ENCODE results near the gene ZFP30. TPM values are rescaled to one million over a fixed set of nuclear protein-coding genes. Genes with fewer than 3 reads are reported as not detected.

The ZFP30 gene
- total and polyA plus RNA-seq, 2 of the 13 experiments (the other 11 are each of a cell fraction or from before 2014, with no cell fraction given) = 3.4 to 19.2 TPM

DNA sequence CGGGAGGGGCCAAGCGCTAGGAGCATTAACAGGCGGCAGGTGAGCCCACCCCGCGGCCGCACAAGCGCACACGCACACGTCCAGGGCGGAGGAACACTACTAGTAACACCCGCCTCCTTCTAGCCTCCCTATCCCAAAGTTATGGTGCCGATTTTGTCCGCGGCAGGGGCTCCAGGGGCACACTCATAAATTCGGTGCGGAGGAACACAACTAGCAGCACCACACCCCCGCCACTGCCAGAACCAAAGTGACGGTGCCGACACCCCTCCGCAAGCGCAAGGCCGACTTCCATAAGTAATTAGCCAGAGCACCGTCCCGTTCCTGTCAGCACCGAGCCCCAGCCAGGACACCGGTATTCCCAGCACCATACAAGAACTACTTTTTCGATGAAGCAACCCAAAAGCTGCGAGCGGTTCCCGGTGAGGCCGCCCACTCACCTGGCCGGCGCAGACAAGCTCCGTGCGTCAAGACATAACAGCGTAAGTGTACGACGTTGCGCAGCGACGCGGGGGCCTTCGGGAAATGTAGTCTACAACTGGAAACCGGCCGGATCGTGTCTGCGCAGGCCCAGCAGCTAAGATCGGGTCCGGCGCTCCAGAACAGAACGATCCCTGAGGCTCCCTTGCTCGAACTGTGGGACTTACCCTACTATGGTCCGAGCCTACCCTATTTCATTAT is 60.8 kb downstream of the ZFP30 start, which contains the start of the genes ZNF540 and ZNF571 (continued):
- TF ChIP-seq, protein P1, sequence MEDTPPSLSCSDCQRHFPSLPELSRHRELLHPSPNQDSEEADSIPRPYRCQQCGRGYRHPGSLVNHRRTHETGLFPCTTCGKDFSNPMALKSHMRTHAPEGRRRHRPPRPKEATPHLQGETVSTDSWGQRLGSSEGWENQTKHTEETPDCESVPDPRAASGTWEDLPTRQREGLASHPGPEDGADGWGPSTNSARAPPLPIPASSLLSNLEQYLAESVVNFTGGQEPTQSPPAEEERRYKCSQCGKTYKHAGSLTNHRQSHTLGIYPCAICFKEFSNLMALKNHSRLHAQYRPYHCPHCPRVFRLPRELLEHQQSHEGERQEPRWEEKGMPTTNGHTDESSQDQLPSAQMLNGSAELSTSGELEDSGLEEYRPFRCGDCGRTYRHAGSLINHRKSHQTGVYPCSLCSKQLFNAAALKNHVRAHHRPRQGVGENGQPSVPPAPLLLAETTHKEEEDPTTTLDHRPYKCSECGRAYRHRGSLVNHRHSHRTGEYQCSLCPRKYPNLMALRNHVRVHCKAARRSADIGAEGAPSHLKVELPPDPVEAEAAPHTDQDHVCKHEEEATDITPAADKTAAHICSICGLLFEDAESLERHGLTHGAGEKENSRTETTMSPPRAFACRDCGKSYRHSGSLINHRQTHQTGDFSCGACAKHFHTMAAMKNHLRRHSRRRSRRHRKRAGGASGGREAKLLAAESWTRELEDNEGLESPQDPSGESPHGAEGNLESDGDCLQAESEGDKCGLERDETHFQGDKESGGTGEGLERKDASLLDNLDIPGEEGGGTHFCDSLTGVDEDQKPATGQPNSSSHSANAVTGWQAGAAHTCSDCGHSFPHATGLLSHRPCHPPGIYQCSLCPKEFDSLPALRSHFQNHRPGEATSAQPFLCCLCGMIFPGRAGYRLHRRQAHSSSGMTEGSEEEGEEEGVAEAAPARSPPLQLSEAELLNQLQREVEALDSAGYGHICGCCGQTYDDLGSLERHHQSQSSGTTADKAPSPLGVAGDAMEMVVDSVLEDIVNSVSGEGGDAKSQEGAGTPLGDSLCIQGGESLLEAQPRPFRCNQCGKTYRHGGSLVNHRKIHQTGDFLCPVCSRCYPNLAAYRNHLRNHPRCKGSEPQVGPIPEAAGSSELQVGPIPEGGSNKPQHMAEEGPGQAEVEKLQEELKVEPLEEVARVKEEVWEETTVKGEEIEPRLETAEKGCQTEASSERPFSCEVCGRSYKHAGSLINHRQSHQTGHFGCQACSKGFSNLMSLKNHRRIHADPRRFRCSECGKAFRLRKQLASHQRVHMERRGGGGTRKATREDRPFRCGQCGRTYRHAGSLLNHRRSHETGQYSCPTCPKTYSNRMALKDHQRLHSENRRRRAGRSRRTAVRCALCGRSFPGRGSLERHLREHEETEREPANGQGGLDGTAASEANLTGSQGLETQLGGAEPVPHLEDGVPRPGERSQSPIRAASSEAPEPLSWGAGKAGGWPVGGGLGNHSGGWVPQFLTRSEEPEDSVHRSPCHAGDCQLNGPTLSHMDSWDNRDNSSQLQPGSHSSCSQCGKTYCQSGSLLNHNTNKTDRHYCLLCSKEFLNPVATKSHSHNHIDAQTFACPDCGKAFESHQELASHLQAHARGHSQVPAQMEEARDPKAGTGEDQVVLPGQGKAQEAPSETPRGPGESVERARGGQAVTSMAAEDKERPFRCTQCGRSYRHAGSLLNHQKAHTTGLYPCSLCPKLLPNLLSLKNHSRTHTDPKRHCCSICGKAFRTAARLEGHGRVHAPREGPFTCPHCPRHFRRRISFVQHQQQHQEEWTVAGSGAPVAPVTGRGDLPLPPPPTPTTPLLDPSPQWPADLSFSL (CRISPR knock-in tag; IDR thresholded peaks at IDR 0.05) = no peak
- TF ChIP-seq ZNF34 (CRISPR knock-in tag; IDR thresholded peaks at IDR 0.05; ENCODE audit: borderline replicate concordance) = no peak
- TF ChIP-seq, protein P2, sequence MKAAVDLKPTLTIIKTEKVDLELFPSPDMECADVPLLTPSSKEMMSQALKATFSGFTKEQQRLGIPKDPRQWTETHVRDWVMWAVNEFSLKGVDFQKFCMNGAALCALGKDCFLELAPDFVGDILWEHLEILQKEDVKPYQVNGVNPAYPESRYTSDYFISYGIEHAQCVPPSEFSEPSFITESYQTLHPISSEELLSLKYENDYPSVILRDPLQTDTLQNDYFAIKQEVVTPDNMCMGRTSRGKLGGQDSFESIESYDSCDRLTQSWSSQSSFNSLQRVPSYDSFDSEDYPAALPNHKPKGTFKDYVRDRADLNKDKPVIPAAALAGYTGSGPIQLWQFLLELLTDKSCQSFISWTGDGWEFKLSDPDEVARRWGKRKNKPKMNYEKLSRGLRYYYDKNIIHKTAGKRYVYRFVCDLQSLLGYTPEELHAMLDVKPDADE (CRISPR knock-in tag; IDR thresholded peaks at IDR 0.05) = no peak
- TF ChIP-seq, protein P3, sequence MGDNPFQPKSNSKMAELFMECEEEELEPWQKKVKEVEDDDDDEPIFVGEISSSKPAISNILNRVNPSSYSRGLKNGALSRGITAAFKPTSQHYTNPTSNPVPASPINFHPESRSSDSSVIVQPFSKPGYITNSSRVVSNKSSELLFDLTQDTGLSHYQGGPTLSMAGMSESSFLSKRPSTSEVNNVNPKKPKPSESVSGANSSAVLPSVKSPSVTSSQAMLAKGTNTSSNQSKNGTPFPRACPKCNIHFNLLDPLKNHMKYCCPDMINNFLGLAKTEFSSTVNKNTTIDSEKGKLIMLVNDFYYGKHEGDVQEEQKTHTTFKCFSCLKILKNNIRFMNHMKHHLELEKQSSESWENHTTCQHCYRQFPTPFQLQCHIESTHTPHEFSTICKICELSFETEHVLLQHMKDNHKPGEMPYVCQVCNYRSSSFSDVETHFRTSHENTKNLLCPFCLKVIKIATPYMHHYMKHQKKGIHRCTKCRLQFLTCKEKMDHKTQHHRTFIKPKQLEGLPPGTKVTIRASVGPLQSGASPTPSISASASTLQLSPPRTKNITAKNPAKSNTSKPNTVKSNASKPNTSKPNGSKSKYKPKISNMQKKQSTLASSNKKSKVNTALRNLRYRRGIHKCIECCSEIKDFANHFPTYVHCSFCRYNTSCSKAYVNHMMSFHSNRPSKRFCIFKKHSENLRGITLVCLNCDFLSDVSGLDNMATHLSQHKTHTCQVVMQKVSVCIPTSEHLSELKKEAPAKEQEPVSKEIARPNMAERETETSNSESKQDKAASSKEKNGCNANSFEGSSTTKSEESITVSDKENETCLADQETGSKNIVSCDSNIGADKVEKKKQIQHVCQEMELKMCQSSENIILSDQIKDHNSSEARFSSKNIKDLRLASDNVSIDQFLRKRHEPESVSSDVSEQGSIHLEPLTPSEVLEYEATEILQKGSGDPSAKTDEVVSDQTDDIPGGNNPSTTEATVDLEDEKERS (CRISPR knock-in tag; IDR thresholded peaks at IDR 0.05) = no peak
- 0 out of 2 replicates have a peak, but pooled peaks have one; percentile 11 for TF ChIP-seq ZNF335 (CRISPR knock-in tag; IDR thresholded peaks at IDR 0.05)
- peak; percentile 61; the same call in 1 of the 2 replicates for TF ChIP-seq ZNF792 (CRISPR knock-in tag; IDR thresholded peaks at IDR 0.05)
- TF ChIP-seq, protein P4, sequence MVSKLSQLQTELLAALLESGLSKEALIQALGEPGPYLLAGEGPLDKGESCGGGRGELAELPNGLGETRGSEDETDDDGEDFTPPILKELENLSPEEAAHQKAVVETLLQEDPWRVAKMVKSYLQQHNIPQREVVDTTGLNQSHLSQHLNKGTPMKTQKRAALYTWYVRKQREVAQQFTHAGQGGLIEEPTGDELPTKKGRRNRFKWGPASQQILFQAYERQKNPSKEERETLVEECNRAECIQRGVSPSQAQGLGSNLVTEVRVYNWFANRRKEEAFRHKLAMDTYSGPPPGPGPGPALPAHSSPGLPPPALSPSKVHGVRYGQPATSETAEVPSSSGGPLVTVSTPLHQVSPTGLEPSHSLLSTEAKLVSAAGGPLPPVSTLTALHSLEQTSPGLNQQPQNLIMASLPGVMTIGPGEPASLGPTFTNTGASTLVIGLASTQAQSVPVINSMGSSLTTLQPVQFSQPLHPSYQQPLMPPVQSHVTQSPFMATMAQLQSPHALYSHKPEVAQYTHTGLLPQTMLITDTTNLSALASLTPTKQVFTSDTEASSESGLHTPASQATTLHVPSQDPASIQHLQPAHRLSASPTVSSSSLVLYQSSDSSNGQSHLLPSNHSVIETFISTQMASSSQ (IDR thresholded peaks at IDR 0.05; ENCODE audit: low read depth) = no peak
- TF ChIP-seq, protein P4 (CRISPR knock-in tag; IDR thresholded peaks at IDR 0.05; ENCODE audit: borderline replicate concordance) = no peak
- TF ChIP-seq, protein P5, sequence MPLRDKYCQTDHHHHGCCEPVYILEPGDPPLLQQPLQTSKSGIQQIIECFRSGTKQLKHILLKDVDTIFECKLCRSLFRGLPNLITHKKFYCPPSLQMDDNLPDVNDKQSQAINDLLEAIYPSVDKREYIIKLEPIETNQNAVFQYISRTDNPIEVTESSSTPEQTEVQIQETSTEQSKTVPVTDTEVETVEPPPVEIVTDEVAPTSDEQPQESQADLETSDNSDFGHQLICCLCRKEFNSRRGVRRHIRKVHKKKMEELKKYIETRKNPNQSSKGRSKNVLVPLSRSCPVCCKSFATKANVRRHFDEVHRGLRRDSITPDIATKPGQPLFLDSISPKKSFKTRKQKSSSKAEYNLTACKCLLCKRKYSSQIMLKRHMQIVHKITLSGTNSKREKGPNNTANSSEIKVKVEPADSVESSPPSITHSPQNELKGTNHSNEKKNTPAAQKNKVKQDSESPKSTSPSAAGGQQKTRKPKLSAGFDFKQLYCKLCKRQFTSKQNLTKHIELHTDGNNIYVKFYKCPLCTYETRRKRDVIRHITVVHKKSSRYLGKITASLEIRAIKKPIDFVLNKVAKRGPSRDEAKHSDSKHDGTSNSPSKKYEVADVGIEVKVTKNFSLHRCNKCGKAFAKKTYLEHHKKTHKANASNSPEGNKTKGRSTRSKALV (CRISPR knock-in tag; IDR thresholded peaks at IDR 0.05) = peak; percentile 54; the same call in 1 of the 2 replicates
